HS-27A (cell line): ENCODE measurements around the gene THSD4.

ENCODE experiments used
- DNase-seq: peaks from one replicate; pipeline ENCODE4 v3.0.0-alpha.2; 2012; ENCODE audit warnings: low read depth, missing footprints

The THSD4 gene

GRCh38 chr15:71547011-71547410, 431.7 kb downstream of the THSD4 start:
- DNase-seq: no peak

GRCh38 chr15:71548401-71548807, 433.1 kb downstream of the THSD4 start:
- no peak for DNase-seq

- DNase-seq: no peak
Observed at GRCh38 chr15:71549091-71549490, 433.8 kb downstream of the THSD4 start.

- DNase-seq: no peak
Observed at GRCh38 chr15:71549697-71550096, 434.4 kb downstream of the THSD4 start.

GRCh38 chr15:71551566-71551965, 436.3 kb downstream of the THSD4 start:
- DNase-seq: no peak

- DNase-seq: peak; percentile 71
Observed at GRCh38 chr15:71559098-71559497, 443.8 kb downstream of the THSD4 start.

GRCh38 chr15:71559616-71560015, 444.3 kb downstream of the THSD4 start:
- no peak for DNase-seq

GRCh38 chr15:71562251-71562650, 447.0 kb downstream of the THSD4 start:
- no peak for DNase-seq

- no peak for DNase-seq
Observed at GRCh38 chr15:71564217-71564616, 448.9 kb downstream of the THSD4 start.

- no peak for DNase-seq
Observed at GRCh38 chr15:71565006-71565405, 449.7 kb downstream of the THSD4 start.

- DNase-seq: no peak
Observed at GRCh38 chr15:71565631-71566160, 450.4 kb downstream of the THSD4 start.

GRCh38 chr15:71566226-71566625, 451.0 kb downstream of the THSD4 start:
- no peak for DNase-seq

GRCh38 chr15:71567173-71567572, 451.9 kb downstream of the THSD4 start:
- no peak for DNase-seq

- DNase-seq: no peak
Observed at GRCh38 chr15:71568227-71568626, 453.0 kb downstream of the THSD4 start.

- no peak for DNase-seq
Observed at GRCh38 chr15:71570736-71571135, 455.5 kb downstream of the THSD4 start.

GRCh38 chr15:71571641-71572040, 456.4 kb downstream of the THSD4 start:
- DNase-seq: no peak

GRCh38 chr15:71572452-71573053, 457.3 kb downstream of the THSD4 start:
- DNase-seq: no peak

- DNase-seq: no peak
Observed at GRCh38 chr15:71573599-71573998, 458.3 kb downstream of the THSD4 start.

GRCh38 chr15:71575474-71576045, 460.3 kb downstream of the THSD4 start:
- no peak for DNase-seq

GRCh38 chr15:71577071-71577470, 461.8 kb downstream of the THSD4 start:
- no peak for DNase-seq

- DNase-seq: no peak
Observed at GRCh38 chr15:71581398-71581930, 466.2 kb downstream of the THSD4 start.

- no peak for DNase-seq
Observed at GRCh38 chr15:71585159-71585558, 469.9 kb downstream of the THSD4 start.

GRCh38 chr15:71586463-71586862, 471.2 kb downstream of the THSD4 start:
- DNase-seq: no peak

- DNase-seq: peak; percentile 50
Observed at GRCh38 chr15:71588746-71589145, 473.5 kb downstream of the THSD4 start.
